Heart right ventricle (tissue), 16 donors: ENCODE measurements around the gene GALNTL6. TPM values are rescaled to one million over a fixed set of nuclear protein-coding genes. Genes with fewer than 3 reads are reported as not detected.

Experiments used
- ATAC-seq, 8 donors: fragments of 200-7000 bp; cut with Tn5 transposase; one replicate each; pipeline ENCODE4 v1.9.1; 2020; ENCODE audit warnings: mild to moderate bottlenecking in 8 of 8, moderate library complexity in 8 of 8, moderate number of reproducible peaks in 1 of 8
- DNase-seq, 2 donors: peaks; one replicate each; pipeline ENCODE4 v3.0.0-alpha.2; 2020
- H3K27ac ChIP-seq, 10 donors: fragments of 200-600 bp; sonication (generic) in 2 of 10; one replicate each; pipeline versions ENCODE4 v1.5.0 to v1.8.0; 2020 to 2022; ENCODE audit warnings: mild to moderate bottlenecking in 3 of 10
- H3K27me3 ChIP-seq, 7 donors: fragments of 200-600 bp; one replicate each; pipeline ENCODE4 v1.8.0; 2021 to 2022; ENCODE audit warnings: mild to moderate bottlenecking in 2 of 7
- H3K36me3 ChIP-seq, 9 donors: fragments of 200-600 bp; sonication (generic) in 1 of 9; one replicate each; pipeline versions ENCODE4 v1.5.0 to v1.8.0; 2020 to 2022; ENCODE audit warnings: mild to moderate bottlenecking in 2 of 9
- H3K4me1 ChIP-seq, 9 donors: fragments of 200-600 bp; sonication (generic) in 1 of 9; one replicate each; pipeline versions ENCODE4 v1.5.0 to v1.8.0; 2020 to 2022; ENCODE audit warnings: mild to moderate bottlenecking in 4 of 9
- H3K4me3 ChIP-seq, 10 donors: fragments of 200-600 bp; sonication (generic) in 2 of 10; one replicate each; pipeline versions ENCODE4 v1.5.0 to v1.8.0; 2020 to 2022; ENCODE audit warnings: mild to moderate bottlenecking in 7 of 10, moderate library complexity in 2 of 10
- H3K9me3 ChIP-seq, 11 donors: fragments of 200-600 bp in 10 of 11; sonication (generic) in 2 of 11; one replicate each; pipeline versions ENCODE4 v1.5.0 to v1.8.0; 2013 to 2022; ENCODE audit warnings: mild to moderate bottlenecking in 2 of 11, control low read depth in 1 of 11, moderate library complexity in 1 of 11
- WGBS, 2 donors: extraction: QIAGEN DNeasy Blood & Tissue Kit; methylation state at CpG; one replicate each; pipeline ENCODE4 v1.1.7; 2013; ENCODE audit warnings: inconsistent platforms in 1 of 2; 5-methylcytosine and 5-hydroxymethylcytosine counted together
- intact Hi-C, 10 donors: fragments of 100-400 bp; cut with DNase I; formaldehyde crosslinking; loops; one replicate each; pipeline versions ENCODE4 v1.11.1 to v1.14.2; 2022
- polyA plus RNA-seq, 2 donors: library from polyadenylated mRNA; stranded (reverse); fragments of 200-250 nt; gene quantifications; one replicate each; pipeline ENCODE4 v1.2.3, GENCODE V29; 2013
- total RNA-seq, 10 donors: library from RNA; stranded (reverse); fragmentation: NEBNext Ultra II Directional in 3 of 10; extraction: Animal tissue kit (Norgen Biotek cat#: 25700) in 3 of 10; gene quantifications; one replicate each; pipeline versions ENCODE4 v1.2.1 to v1.2.4, GENCODE V29; 2021 to 2023
- TF ChIP-seq, protein P1 (sequence below), 9 donors: fragments of 200-600 bp; sonication (generic) in 2 of 9; IDR thresholded peaks; one replicate each; pipeline versions ENCODE4 v1.5.0 to v1.8.0; 2021 to 2022; ENCODE audit warnings: antibody characterized with exemption in 9 of 9, mild to moderate bottlenecking in 5 of 9, moderate library complexity in 1 of 9
- donor health status: Arrhythmogenic right ventricular cardiomyopathy.
- donor health status: ischemic (EF 13 %, LVEDD 7.1; RV severe dilation, severe dysfunction).
- donor health status: healthy with polysubstance abuse.
- donor health status: DM: no; HTN: yes; CAD: no.
- donor health status: DM: no; HTN: no; CAD: no.
- donor health status: ischemic (EF 25% LVEDD 6.9; RV normal size, moderate dysfunction).
- donor health status: ischemic (EF 25% LVEDD 5.7; RV mildly dilated, moderate dysfunction).
- donor health status: healthy.
- donor health status: DM: yes; HTN: yes; CAD: no.
- donor health status: Ischemic cardiomyopathy.
- donor health status: ischemic (EF 35%, LVEDD 5.7; RV mildly dilated, moderate dysfunction).
- donor health status: nonischemic (EF 11% LVEDD 7.7; RV severe dilation, severe dysfunction).
- donor health status: DM: yes; HTN: yes; CAD: no.
- donor health status: PGD.
- donor health status: ischemic (EF 29% LVEDD 5.4; RV normal size, mild dysfunction).
- donor health status: nonischemic (EF 23%, LVEDD 6.1; RV moderate dilation, normal function).

Gene GALNTL6
- total and polyA plus RNA-seq, 12 donors: 0.14 to 2.6 (median 0.49) TPM; not detected in 6

- no peaks in the 10 kb centered on the region for H3K9me3 ChIP-seq
- DNase-seq (no peak), ATAC-seq (no peak)
- H3K4me3 ChIP-seq: no peak overlapping the region
- no peak overlapping the region for H3K27ac ChIP-seq
- no peaks in the 10 kb centered on the region for H3K36me3 ChIP-seq
- no peaks in the 10 kb centered on the region for H3K4me1 ChIP-seq
- intact Hi-C loops: no loop called here
- H3K27me3 ChIP-seq: no peaks in the 10 kb centered on the region
- WGBS, 2 donors: 0 to 24% methylated on average over 1 of the region's 1 CpG
- TF ChIP-seq, protein P1, sequence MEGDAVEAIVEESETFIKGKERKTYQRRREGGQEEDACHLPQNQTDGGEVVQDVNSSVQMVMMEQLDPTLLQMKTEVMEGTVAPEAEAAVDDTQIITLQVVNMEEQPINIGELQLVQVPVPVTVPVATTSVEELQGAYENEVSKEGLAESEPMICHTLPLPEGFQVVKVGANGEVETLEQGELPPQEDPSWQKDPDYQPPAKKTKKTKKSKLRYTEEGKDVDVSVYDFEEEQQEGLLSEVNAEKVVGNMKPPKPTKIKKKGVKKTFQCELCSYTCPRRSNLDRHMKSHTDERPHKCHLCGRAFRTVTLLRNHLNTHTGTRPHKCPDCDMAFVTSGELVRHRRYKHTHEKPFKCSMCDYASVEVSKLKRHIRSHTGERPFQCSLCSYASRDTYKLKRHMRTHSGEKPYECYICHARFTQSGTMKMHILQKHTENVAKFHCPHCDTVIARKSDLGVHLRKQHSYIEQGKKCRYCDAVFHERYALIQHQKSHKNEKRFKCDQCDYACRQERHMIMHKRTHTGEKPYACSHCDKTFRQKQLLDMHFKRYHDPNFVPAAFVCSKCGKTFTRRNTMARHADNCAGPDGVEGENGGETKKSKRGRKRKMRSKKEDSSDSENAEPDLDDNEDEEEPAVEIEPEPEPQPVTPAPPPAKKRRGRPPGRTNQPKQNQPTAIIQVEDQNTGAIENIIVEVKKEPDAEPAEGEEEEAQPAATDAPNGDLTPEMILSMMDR (IDR thresholded peaks at IDR 0.05): no peak
Measured at GRCh38 chr4:172851534-172851933, 1038.3 kb downstream of the GALNTL6 start.

- intact Hi-C loops: no loop called here
- ATAC-seq: no peak
- no peaks in the 10 kb centered on the region for H3K27me3 ChIP-seq
- TF ChIP-seq, protein P1 (IDR thresholded peaks at IDR 0.05): no peak
- DNase-seq: no peak
- 90 to 94% methylated on average over 5 of the region's 5 CpGs for WGBS, 2 donors
- H3K9me3 ChIP-seq: no peaks in the 10 kb centered on the region
- H3K36me3 ChIP-seq: no peaks in the 10 kb centered on the region
- no peak overlapping the region for H3K27ac ChIP-seq
- H3K4me3 ChIP-seq: no peak overlapping the region
- no peaks in the 10 kb centered on the region for H3K4me1 ChIP-seq
Measured at GRCh38 chr4:172857026-172857425, 1043.8 kb downstream of the GALNTL6 start.

- H3K4me1 ChIP-seq: no peaks in the 10 kb centered on the region
- peaks cover 0 to 4% (median 0%) of the 10 kb centered on the region in 7 donors for H3K27me3 ChIP-seq
- H3K27ac ChIP-seq: no peak overlapping the region
- intact Hi-C loops: no loop called here
- no peak overlapping the region for H3K4me3 ChIP-seq
- no peaks in the 10 kb centered on the region for H3K36me3 ChIP-seq
- TF ChIP-seq, protein P1 (IDR thresholded peaks at IDR 0.05): no peak
- 56 to 59% methylated on average over 3 of the region's 3 CpGs for WGBS, 2 donors
- DNase-seq: no peak
- H3K9me3 ChIP-seq: peaks cover 0 to 3% (median 0%) of the 10 kb centered on the region in 11 donors
- no peak for ATAC-seq
Measured at GRCh38 chr4:172858731-172859230, 1045.6 kb downstream of the GALNTL6 start.

- Histone ChIP-seq H3K4me3 (no peak overlapping the region), H3K27ac (no peak overlapping the region), H3K4me1 (no peaks in the 10 kb centered on the region), H3K36me3 (no peaks in the 10 kb centered on the region), H3K27me3 (peaks cover 0 to 5% (median 0%) of the 10 kb centered on the region in 7 donors), H3K9me3 (peaks cover 0 to 3% (median 0%) of the 10 kb centered on the region in 11 donors)
- ATAC-seq (no peak), DNase-seq (no peak)
- intact Hi-C loops: no loop called here
- TF ChIP-seq, protein P1 (IDR thresholded peaks at IDR 0.05): no peak
- 33 to 39% methylated on average over 2 of the region's 2 CpGs for WGBS, 2 donors
Measured at GRCh38 chr4:172865103-172865502, 1051.9 kb downstream of the GALNTL6 start.
